Endothelial cell of umbilical vein (primary cell): ENCODE results near the gene RAB7A. TPM values are rescaled to one million over a fixed set of nuclear protein-coding genes. Genes with fewer than 3 reads are reported as not detected.

Experiments
- BruUV-seq: library from RNA; stranded (reverse); fragments of 400-500 nt; replicated peaks from 2 replicates; lab custom pipeline; 2021; lab: Mats Ljungman, UMichigan
- CTCF ChIA-PET: fragments of 300-600, 350-600 bp; sonication (Branson Sonifier 250); formaldehyde crosslinking; loops from one replicate; lab custom pipeline; 2021; ENCODE audit warnings: antibody characterized with exemption, inconsistent platforms; lab: Charles Lee
- POLR2A ChIA-PET: fragments of 300-600, 350-600 bp; sonication (Branson Sonifier 250); formaldehyde crosslinking; loops from one replicate; lab custom pipeline; 2021; ENCODE audit warnings: antibody characterized with exemption, inconsistent platforms; lab: Charles Lee
- DNase-seq: peaks from one replicate; pipeline ENCODE4 v3.0.0-alpha.2; 2011; ENCODE audit warnings: low read depth, low spot score
- FAIRE-seq: peaks from 2 replicates; lab custom pipeline; 2011; peaks lifted over from hg19 to GRCh38; lab: Jason Lieb, UNC
- H2AFZ ChIP-seq: 2 replicates; pipeline ENCODE4 v1.6.0; 2012; ENCODE audit warnings: low read depth, low read length, control low read depth, inconsistent platforms
- H3K27ac ChIP-seq: 2 replicates; pipeline ENCODE4 v1.5.1; 2011; ENCODE audit warnings: low read depth, mild to moderate bottlenecking, control low read depth, low read length, moderate library complexity; ENCODE audit not compliant: insufficient read depth
- H3K27me3 ChIP-seq, 2 experiments: 2 replicates each; pipeline versions ENCODE4 v1.6.0 to v1.6.1; 2011; ENCODE audit warnings: low read length in 2 of 2, mixed read lengths in 1 of 2; ENCODE audit not compliant: control insufficient read depth in 2 of 2, insufficient read depth in 2 of 2
- H3K36me3 ChIP-seq, 2 experiments: 2 replicates in 1 of 2; 3 replicates in 1 of 2; pipeline ENCODE4 v1.5.1; 2011; ENCODE audit warnings: low read length in 2 of 2, mild to moderate bottlenecking in 1 of 2, moderate library complexity in 1 of 2; ENCODE audit not compliant: control insufficient read depth in 2 of 2, insufficient read depth in 2 of 2; ENCODE audit errors: extremely low read depth in 1 of 2
- H3K4me1 ChIP-seq: 3 replicates; pipeline ENCODE4 v1.5.1; 2011; ENCODE audit warnings: mild to moderate bottlenecking, low read length; ENCODE audit not compliant: control insufficient read depth, insufficient read depth; ENCODE audit errors: extremely low read depth
- H3K4me2 ChIP-seq: 2 replicates; pipeline ENCODE4 v1.6.1; 2011; ENCODE audit warnings: low read length, control low read depth, mixed read lengths; ENCODE audit not compliant: insufficient read depth
- H3K4me3 ChIP-seq, 3 experiments: fragments of 200-600 bp in 1 of 3; sonication (generic), shearing (Covaris generic) in 1 of 3; replicated peaks in 1 of 3; 2 replicates each; pipeline ENCODE4 v1.5.1; 2011 to 2016; ENCODE audit warnings: control low read depth in 3 of 3, low read length in 3 of 3, mild to moderate bottlenecking in 2 of 3, inconsistent platforms in 1 of 3, low read depth in 1 of 3, moderate library complexity in 1 of 3; ENCODE audit not compliant: insufficient read depth in 1 of 3
- H3K79me2 ChIP-seq: 2 replicates; pipeline ENCODE4 v1.6.0; 2012; ENCODE audit warnings: low read length, inconsistent platforms; ENCODE audit not compliant: control insufficient read depth, insufficient read depth
- H3K9ac ChIP-seq: replicated peaks from 2 replicates; pipeline ENCODE3; 2011; ENCODE audit warnings: low read length, control low read depth; ENCODE audit not compliant: insufficient read depth; ENCODE audit errors: extremely low read depth
- H3K9me1 ChIP-seq: replicated peaks from 3 replicates; pipeline ENCODE4 v1.6.0; 2011; ENCODE audit warnings: mild to moderate bottlenecking, low read length; ENCODE audit not compliant: control insufficient read depth, insufficient read depth; ENCODE audit errors: extremely low read depth
- H3K9me3 ChIP-seq: replicated peaks from 2 replicates; pipeline ENCODE4 v1.5.1; 2012; ENCODE audit warnings: low read length, inconsistent platforms; ENCODE audit not compliant: control insufficient read depth, insufficient read depth
- H4K20me1 ChIP-seq: replicated peaks from 2 replicates; pipeline ENCODE3; 2011; ENCODE audit warnings: mild to moderate bottlenecking, low read length; ENCODE audit not compliant: control insufficient read depth, insufficient read depth; ENCODE audit errors: extremely low read depth
- EZH2 ChIP-seq: IDR thresholded peaks from 2 replicates; pipeline ENCODE4 v1.6.1; 2012; ENCODE audit warnings: borderline replicate concordance, low read depth, mild to moderate bottlenecking, moderate library complexity, low read length, inconsistent platforms; ENCODE audit not compliant: severe bottlenecking
- FOS ChIP-seq: IDR thresholded peaks from 2 replicates; pipeline ENCODE4 v1.6.1; 2011; ENCODE audit warnings: mild to moderate bottlenecking, low read length, moderate library complexity, borderline replicate concordance; ENCODE audit not compliant: insufficient read depth
- GATA2 ChIP-seq: IDR thresholded peaks from 2 replicates; pipeline ENCODE4 v1.7.0; 2011; ENCODE audit warnings: low read depth, mild to moderate bottlenecking, moderate library complexity, mixed read lengths, low read length; ENCODE audit not compliant: insufficient read length, insufficient read depth
- JUN ChIP-seq: IDR thresholded peaks from 2 replicates; pipeline ENCODE4 v1.6.1; 2011; ENCODE audit warnings: borderline replicate concordance, low read depth; ENCODE audit not compliant: insufficient read length, insufficient read depth
- MYC ChIP-seq: IDR thresholded peaks from one replicate; pipeline ENCODE4 v1.6.1; 2011; ENCODE audit warnings: mild to moderate bottlenecking, low read depth, low read length
- POLR2A ChIP-seq: IDR thresholded peaks from 2 replicates; pipeline ENCODE4 v1.6.1; 2012; ENCODE audit warnings: low read depth, mild to moderate bottlenecking, control low read depth, low read length
- POLR2AphosphoS5 ChIP-seq: IDR thresholded peaks from 2 replicates; pipeline ENCODE4 v1.6.1; 2012; ENCODE audit warnings: low read depth, mild to moderate bottlenecking, control low read depth, low read length, moderate library complexity; ENCODE audit not compliant: insufficient read depth
- dilution Hi-C: fragments of 300-500 bp; cut with MboI; formaldehyde crosslinking; loops from one replicate; pipeline ENCODE4 v1.15.0; 2019; ENCODE audit warnings: low sequenced_read_pairs; ENCODE audit not compliant: extremely low pct_ligation_motif_present
- intact Hi-C: fragments of 100-400 bp; cut with micrococcal nuclease; formaldehyde crosslinking; loops from one replicate; pipeline ENCODE4 v1.10.0; 2022
- polyA plus RNA-seq, 4 experiments: library from polyadenylated mRNA; depleted of rRNA in 3 of 4; stranded (reverse) in 3 of 4; unstranded in 1 of 4; fragments of >200 nt; gene quantifications; 2 replicates each; pipeline versions ENCODE4 v1.2.1 to v1.2.3, GENCODE V29; 2011 to 2012; ENCODE audit warnings: missing spikeins in 1 of 4
- total RNA-seq: library from RNA; stranded (reverse); gene quantifications from 2 replicates; pipeline ENCODE4 v1.2.3, GENCODE V29; 2021
- TF ChIP-seq, protein P1 (sequence below): IDR thresholded peaks from 2 replicates; pipeline ENCODE4 v1.6.1; 2011; ENCODE audit not compliant: insufficient read depth, insufficient read length
- TF ChIP-seq, protein P2 (sequence below), 2 donors: IDR thresholded peaks; 1 replicate in 1 of 2; 2 replicates in 1 of 2; pipeline ENCODE4 v1.5.1; 2011; ENCODE audit warnings: low read length in 2 of 2, mild to moderate bottlenecking in 2 of 2, moderate library complexity in 2 of 2, control low read depth in 1 of 2, inconsistent platforms in 1 of 2, low read depth in 1 of 2; ENCODE audit not compliant: insufficient read depth in 1 of 2; ENCODE audit errors: extremely low read depth in 1 of 2

RAB7A gene
- total and polyA plus RNA-seq, 2 donors (not counting 3 experiments of a cell fraction or from before 2014, with no cell fraction given): 243 to 262 TPM

GRCh38 chr3:128775241-128775640 is 49.3 kb downstream of the RAB7A start:
- Histone ChIP-seq H3K79me2 (peaks cover 84% of the 10 kb centered on the region), H3K4me2 (no peak overlapping the region), H3K9ac (no peak overlapping the region), H3K4me3 (no peak overlapping the region), H3K36me3 (no peaks in the 10 kb centered on the region), H3K4me1 (no peaks in the 10 kb centered on the region), H3K27me3 (no peaks in the 10 kb centered on the region), H2AFZ (no peak overlapping the region), H3K27ac (no peak overlapping the region), H3K9me1 (no peaks in the 10 kb centered on the region), H3K9me3 (no peaks in the 10 kb centered on the region), H4K20me1 (peaks cover 14% of the 10 kb centered on the region)
- no peak for TF ChIP-seq GATA2
- no peak for TF ChIP-seq FOS
- no peak for TF ChIP-seq MYC
- TF ChIP-seq, protein P1, sequence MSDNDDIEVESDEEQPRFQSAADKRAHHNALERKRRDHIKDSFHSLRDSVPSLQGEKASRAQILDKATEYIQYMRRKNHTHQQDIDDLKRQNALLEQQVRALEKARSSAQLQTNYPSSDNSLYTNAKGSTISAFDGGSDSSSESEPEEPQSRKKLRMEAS: no peak
- TF ChIP-seq JUN: no peak
- no peak for TF ChIP-seq POLR2AphosphoS5
- intact Hi-C loops: no loop called here
- ChIA-PET CTCF (no interaction called here), POLR2A (no interaction called here)
- DNase-seq: no peak
- dilution Hi-C loops: no loop called here
- BruUV-seq: no TSS peak
- no peak for FAIRE-seq

- no peak for FAIRE-seq
- no peak overlapping the region for H3K4me2 ChIP-seq
- H4K20me1 ChIP-seq: peaks cover 18% of the 10 kb centered on the region
- H3K4me1 ChIP-seq: no peaks in the 10 kb centered on the region
- H3K9me3 ChIP-seq: no peaks in the 10 kb centered on the region
- H3K9ac ChIP-seq: no peak overlapping the region
- H3K36me3 ChIP-seq: no peaks in the 10 kb centered on the region
- no peak overlapping the region for H3K27ac ChIP-seq
- H2AFZ ChIP-seq: no peak overlapping the region
- CTCF ChIA-PET: no interaction called here
- DNase-seq: no peak
- TF ChIP-seq, protein P1: no peak
- no peak for TF ChIP-seq JUN
- no peak for TF ChIP-seq EZH2
- TF ChIP-seq MYC: no peak
- no peak for TF ChIP-seq GATA2
- TF ChIP-seq POLR2AphosphoS5: no peak
- no peak for TF ChIP-seq POLR2A
- TF ChIP-seq FOS: no peak
- TF ChIP-seq, protein P2, sequence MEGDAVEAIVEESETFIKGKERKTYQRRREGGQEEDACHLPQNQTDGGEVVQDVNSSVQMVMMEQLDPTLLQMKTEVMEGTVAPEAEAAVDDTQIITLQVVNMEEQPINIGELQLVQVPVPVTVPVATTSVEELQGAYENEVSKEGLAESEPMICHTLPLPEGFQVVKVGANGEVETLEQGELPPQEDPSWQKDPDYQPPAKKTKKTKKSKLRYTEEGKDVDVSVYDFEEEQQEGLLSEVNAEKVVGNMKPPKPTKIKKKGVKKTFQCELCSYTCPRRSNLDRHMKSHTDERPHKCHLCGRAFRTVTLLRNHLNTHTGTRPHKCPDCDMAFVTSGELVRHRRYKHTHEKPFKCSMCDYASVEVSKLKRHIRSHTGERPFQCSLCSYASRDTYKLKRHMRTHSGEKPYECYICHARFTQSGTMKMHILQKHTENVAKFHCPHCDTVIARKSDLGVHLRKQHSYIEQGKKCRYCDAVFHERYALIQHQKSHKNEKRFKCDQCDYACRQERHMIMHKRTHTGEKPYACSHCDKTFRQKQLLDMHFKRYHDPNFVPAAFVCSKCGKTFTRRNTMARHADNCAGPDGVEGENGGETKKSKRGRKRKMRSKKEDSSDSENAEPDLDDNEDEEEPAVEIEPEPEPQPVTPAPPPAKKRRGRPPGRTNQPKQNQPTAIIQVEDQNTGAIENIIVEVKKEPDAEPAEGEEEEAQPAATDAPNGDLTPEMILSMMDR (IDR thresholded peaks at IDR 0.05; ENCODE audit: extremely low read depth in 1 of 2, insufficient read depth in 1 of 2, low read depth in 1 of 2, low read length in 2 of 2): no peak
- POLR2A ChIA-PET: no interaction called here
- H3K79me2 ChIP-seq: peaks cover 84% of the 10 kb centered on the region
- H3K9me1 ChIP-seq: no peaks in the 10 kb centered on the region
- dilution Hi-C loops: no loop called here
- intact Hi-C loops: no loop called here
- H3K27me3 ChIP-seq: no peaks in the 10 kb centered on the region
- no peak overlapping the region for H3K4me3 ChIP-seq
- no TSS peak for BruUV-seq
Measured at GRCh38 chr3:128775906-128776542, 50.0 kb downstream of the RAB7A start.
